Endothelial cell of umbilical vein (primary cell): ENCODE data around the gene FBL. TPM values are rescaled to one million over a fixed set of nuclear protein-coding genes. Genes with fewer than 3 reads are reported as not detected.

ENCODE experiments used
- BruUV-seq: library from RNA; stranded (reverse); fragments of 400-500 nt; replicated peaks from 2 replicates; lab custom pipeline; 2021; lab: Mats Ljungman, UMichigan
- CTCF ChIA-PET: fragments of 300-600, 350-600 bp; sonication (Branson Sonifier 250); formaldehyde crosslinking; loops from one replicate; lab custom pipeline; 2021; ENCODE audit warnings: antibody characterized with exemption, inconsistent platforms; lab: Charles Lee
- POLR2A ChIA-PET: fragments of 300-600, 350-600 bp; sonication (Branson Sonifier 250); formaldehyde crosslinking; loops from one replicate; lab custom pipeline; 2021; ENCODE audit warnings: antibody characterized with exemption, inconsistent platforms; lab: Charles Lee
- DNase-seq: peaks from one replicate; pipeline ENCODE4 v3.0.0-alpha.2; 2011; ENCODE audit warnings: low read depth, low spot score
- FAIRE-seq: peaks from 2 replicates; lab custom pipeline; 2011; peaks lifted over from hg19 to GRCh38; lab: Jason Lieb, UNC
- H2AFZ ChIP-seq: 2 replicates; pipeline ENCODE4 v1.6.0; 2012; ENCODE audit warnings: low read depth, low read length, control low read depth, inconsistent platforms
- H3K27ac ChIP-seq: 2 replicates; pipeline ENCODE4 v1.5.1; 2011; ENCODE audit warnings: low read depth, mild to moderate bottlenecking, control low read depth, low read length, moderate library complexity; ENCODE audit not compliant: insufficient read depth
- H3K27me3 ChIP-seq, 2 experiments: 2 replicates each; pipeline versions ENCODE4 v1.6.0 to v1.6.1; 2011; ENCODE audit warnings: low read length in 2 of 2, mixed read lengths in 1 of 2; ENCODE audit not compliant: control insufficient read depth in 2 of 2, insufficient read depth in 2 of 2
- H3K36me3 ChIP-seq, 2 experiments: 2 replicates in 1 of 2; 3 replicates in 1 of 2; pipeline ENCODE4 v1.5.1; 2011; ENCODE audit warnings: low read length in 2 of 2, mild to moderate bottlenecking in 1 of 2, moderate library complexity in 1 of 2; ENCODE audit not compliant: control insufficient read depth in 2 of 2, insufficient read depth in 2 of 2; ENCODE audit errors: extremely low read depth in 1 of 2
- H3K4me1 ChIP-seq: 3 replicates; pipeline ENCODE4 v1.5.1; 2011; ENCODE audit warnings: mild to moderate bottlenecking, low read length; ENCODE audit not compliant: control insufficient read depth, insufficient read depth; ENCODE audit errors: extremely low read depth
- H3K4me2 ChIP-seq: 2 replicates; pipeline ENCODE4 v1.6.1; 2011; ENCODE audit warnings: low read length, control low read depth, mixed read lengths; ENCODE audit not compliant: insufficient read depth
- H3K4me3 ChIP-seq, 3 experiments: fragments of 200-600 bp in 1 of 3; sonication (generic), shearing (Covaris generic) in 1 of 3; replicated peaks in 1 of 3; 2 replicates each; pipeline ENCODE4 v1.5.1; 2011 to 2016; ENCODE audit warnings: control low read depth in 3 of 3, low read length in 3 of 3, mild to moderate bottlenecking in 2 of 3, inconsistent platforms in 1 of 3, low read depth in 1 of 3, moderate library complexity in 1 of 3; ENCODE audit not compliant: insufficient read depth in 1 of 3
- H3K79me2 ChIP-seq: 2 replicates; pipeline ENCODE4 v1.6.0; 2012; ENCODE audit warnings: low read length, inconsistent platforms; ENCODE audit not compliant: control insufficient read depth, insufficient read depth
- H3K9ac ChIP-seq: replicated peaks from 2 replicates; pipeline ENCODE3; 2011; ENCODE audit warnings: low read length, control low read depth; ENCODE audit not compliant: insufficient read depth; ENCODE audit errors: extremely low read depth
- H3K9me1 ChIP-seq: replicated peaks from 3 replicates; pipeline ENCODE4 v1.6.0; 2011; ENCODE audit warnings: mild to moderate bottlenecking, low read length; ENCODE audit not compliant: control insufficient read depth, insufficient read depth; ENCODE audit errors: extremely low read depth
- H3K9me3 ChIP-seq: replicated peaks from 2 replicates; pipeline ENCODE4 v1.5.1; 2012; ENCODE audit warnings: low read length, inconsistent platforms; ENCODE audit not compliant: control insufficient read depth, insufficient read depth
- H4K20me1 ChIP-seq: replicated peaks from 2 replicates; pipeline ENCODE3; 2011; ENCODE audit warnings: mild to moderate bottlenecking, low read length; ENCODE audit not compliant: control insufficient read depth, insufficient read depth; ENCODE audit errors: extremely low read depth
- EZH2 ChIP-seq: IDR thresholded peaks from 2 replicates; pipeline ENCODE4 v1.6.1; 2012; ENCODE audit warnings: borderline replicate concordance, low read depth, mild to moderate bottlenecking, moderate library complexity, low read length, inconsistent platforms; ENCODE audit not compliant: severe bottlenecking
- FOS ChIP-seq: IDR thresholded peaks from 2 replicates; pipeline ENCODE4 v1.6.1; 2011; ENCODE audit warnings: mild to moderate bottlenecking, low read length, moderate library complexity, borderline replicate concordance; ENCODE audit not compliant: insufficient read depth
- GATA2 ChIP-seq: IDR thresholded peaks from 2 replicates; pipeline ENCODE4 v1.7.0; 2011; ENCODE audit warnings: low read depth, mild to moderate bottlenecking, moderate library complexity, mixed read lengths, low read length; ENCODE audit not compliant: insufficient read length, insufficient read depth
- JUN ChIP-seq: IDR thresholded peaks from 2 replicates; pipeline ENCODE4 v1.6.1; 2011; ENCODE audit warnings: borderline replicate concordance, low read depth; ENCODE audit not compliant: insufficient read length, insufficient read depth
- MYC ChIP-seq: IDR thresholded peaks from one replicate; pipeline ENCODE4 v1.6.1; 2011; ENCODE audit warnings: mild to moderate bottlenecking, low read depth, low read length
- POLR2A ChIP-seq: IDR thresholded peaks from 2 replicates; pipeline ENCODE4 v1.6.1; 2012; ENCODE audit warnings: low read depth, mild to moderate bottlenecking, control low read depth, low read length
- POLR2AphosphoS5 ChIP-seq: IDR thresholded peaks from 2 replicates; pipeline ENCODE4 v1.6.1; 2012; ENCODE audit warnings: low read depth, mild to moderate bottlenecking, control low read depth, low read length, moderate library complexity; ENCODE audit not compliant: insufficient read depth
- dilution Hi-C: fragments of 300-500 bp; cut with MboI; formaldehyde crosslinking; loops from one replicate; pipeline ENCODE4 v1.15.0; 2019; ENCODE audit warnings: low sequenced_read_pairs; ENCODE audit not compliant: extremely low pct_ligation_motif_present
- intact Hi-C: fragments of 100-400 bp; cut with micrococcal nuclease; formaldehyde crosslinking; loops from one replicate; pipeline ENCODE4 v1.10.0; 2022
- polyA plus RNA-seq, 4 experiments: library from polyadenylated mRNA; depleted of rRNA in 3 of 4; stranded (reverse) in 3 of 4; unstranded in 1 of 4; fragments of >200 nt; gene quantifications; 2 replicates each; pipeline versions ENCODE4 v1.2.1 to v1.2.3, GENCODE V29; 2011 to 2012; ENCODE audit warnings: missing spikeins in 1 of 4
- total RNA-seq: library from RNA; stranded (reverse); gene quantifications from 2 replicates; pipeline ENCODE4 v1.2.3, GENCODE V29; 2021
- TF ChIP-seq, protein P1 (sequence below), 2 donors: IDR thresholded peaks; 1 replicate in 1 of 2; 2 replicates in 1 of 2; pipeline ENCODE4 v1.5.1; 2011; ENCODE audit warnings: low read length in 2 of 2, mild to moderate bottlenecking in 2 of 2, moderate library complexity in 2 of 2, control low read depth in 1 of 2, inconsistent platforms in 1 of 2, low read depth in 1 of 2; ENCODE audit not compliant: insufficient read depth in 1 of 2; ENCODE audit errors: extremely low read depth in 1 of 2
- TF ChIP-seq, protein P2 (sequence below): IDR thresholded peaks from 2 replicates; pipeline ENCODE4 v1.6.1; 2011; ENCODE audit not compliant: insufficient read depth, insufficient read length

Gene FBL
- total and polyA plus RNA-seq, 2 donors (not counting 3 experiments of a cell fraction or from before 2014, with no cell fraction given): 271 to 473 TPM

DNA sequence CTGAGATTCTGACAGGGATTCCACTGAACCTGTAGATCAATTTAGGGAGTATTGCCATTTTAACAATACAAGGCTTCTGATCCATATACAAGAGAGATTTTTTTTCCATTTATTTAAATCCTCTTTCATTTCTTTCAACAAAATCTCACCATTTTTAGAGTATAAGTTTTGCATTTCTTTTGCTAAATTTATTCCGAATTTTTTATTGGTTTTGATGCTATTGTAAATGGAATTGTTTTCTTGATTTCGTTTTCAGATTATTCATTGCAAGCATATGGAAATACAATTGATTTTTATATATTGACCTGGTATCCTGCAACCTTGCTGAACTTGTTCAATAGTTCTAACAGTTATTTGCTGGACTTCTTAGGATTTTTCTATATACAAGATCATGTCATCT, 49.1 kb downstream of the FBL start:
- H3K27ac ChIP-seq: no peak overlapping the region
- no peaks in the 10 kb centered on the region for H3K4me1 ChIP-seq
- no peak overlapping the region for H2AFZ ChIP-seq
- intact Hi-C loops: no loop called here
- no peaks in the 10 kb centered on the region for H3K79me2 ChIP-seq
- no peaks in the 10 kb centered on the region for H3K9me1 ChIP-seq
- H3K36me3 ChIP-seq: no peaks in the 10 kb centered on the region
- H3K27me3 ChIP-seq: peaks cover 3 to 13% of the 10 kb centered on the region in 2 experiments
- DNase-seq: no peak
- no TSS peak for BruUV-seq
- no peaks in the 10 kb centered on the region for H4K20me1 ChIP-seq
- FAIRE-seq: no peak
- ChIA-PET CTCF (interaction anchor here (2.0 kb wide), 1 partner anchor 46 kb away, joined by 7 read pairs; no protein-coding TSS in a partner anchor), POLR2A (no interaction called here)
- H3K4me2 ChIP-seq: no peak overlapping the region
- H3K9ac ChIP-seq: no peak overlapping the region
- no peaks in the 10 kb centered on the region for H3K9me3 ChIP-seq
- dilution Hi-C loops: no loop called here
- H3K4me3 ChIP-seq: no peak overlapping the region
- TF ChIP-seq POLR2A (no peak), EZH2 (no peak), JUN (no peak)

DNA sequence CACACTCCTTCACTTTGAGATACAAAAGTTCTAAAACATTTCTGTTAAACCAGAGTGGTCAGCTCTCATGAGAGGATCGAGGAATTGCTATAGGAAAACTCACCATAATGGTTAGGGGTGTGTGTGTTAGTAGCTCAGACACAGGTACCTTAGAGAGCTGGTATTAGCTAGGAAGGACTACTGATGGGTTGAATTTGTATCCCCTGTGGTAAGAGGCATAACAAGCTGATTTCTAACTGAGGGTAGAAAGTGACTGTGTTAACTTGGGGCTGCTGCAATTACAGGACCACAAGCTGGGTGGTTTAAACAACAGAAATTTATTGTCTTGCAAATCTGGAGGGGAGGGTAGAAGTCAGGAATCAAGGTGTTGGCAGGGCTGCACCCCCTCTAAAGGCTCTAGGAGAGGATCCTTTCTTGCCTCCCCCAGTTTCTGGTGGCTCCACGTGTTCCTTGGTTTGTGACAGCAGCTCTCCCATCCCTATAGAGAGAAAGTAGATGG, 50.1 kb downstream of the FBL start:
- no TSS peak for BruUV-seq
- DNase-seq (no peak), FAIRE-seq (no peak)
- Histone ChIP-seq H3K4me1 (no peaks in the 10 kb centered on the region), H3K9me3 (no peaks in the 10 kb centered on the region), H3K36me3 (no peaks in the 10 kb centered on the region), H3K27ac (no peak overlapping the region), H2AFZ (no peak overlapping the region), H3K9me1 (no peaks in the 10 kb centered on the region), H3K27me3 (peaks cover 3 to 13% of the 10 kb centered on the region in 2 experiments), H3K4me3 (no peak overlapping the region), H4K20me1 (no peaks in the 10 kb centered on the region), H3K79me2 (no peaks in the 10 kb centered on the region), H3K9ac (no peak overlapping the region), H3K4me2 (no peak overlapping the region)
- dilution Hi-C loops (no loop called here), intact Hi-C loops (no loop called here)
- ChIA-PET POLR2A (interaction anchor here (0.9 kb wide), 1 partner anchor 174 kb away, joined by 3 read pairs; no protein-coding TSS in a partner anchor), CTCF (interaction anchor here (0.7 to 2.0 kb wide), 4 partner anchors 9 to 174 kb away, joined by 3 to 7 read pairs (median 4); partner anchors contain the start of gene PSMC4)
- TF ChIP-seq POLR2AphosphoS5 (no peak), FOS (no peak), JUN (no peak), POLR2A (no peak), EZH2 (no peak), MYC (no peak), GATA2 (no peak)
- TF ChIP-seq, protein P1, sequence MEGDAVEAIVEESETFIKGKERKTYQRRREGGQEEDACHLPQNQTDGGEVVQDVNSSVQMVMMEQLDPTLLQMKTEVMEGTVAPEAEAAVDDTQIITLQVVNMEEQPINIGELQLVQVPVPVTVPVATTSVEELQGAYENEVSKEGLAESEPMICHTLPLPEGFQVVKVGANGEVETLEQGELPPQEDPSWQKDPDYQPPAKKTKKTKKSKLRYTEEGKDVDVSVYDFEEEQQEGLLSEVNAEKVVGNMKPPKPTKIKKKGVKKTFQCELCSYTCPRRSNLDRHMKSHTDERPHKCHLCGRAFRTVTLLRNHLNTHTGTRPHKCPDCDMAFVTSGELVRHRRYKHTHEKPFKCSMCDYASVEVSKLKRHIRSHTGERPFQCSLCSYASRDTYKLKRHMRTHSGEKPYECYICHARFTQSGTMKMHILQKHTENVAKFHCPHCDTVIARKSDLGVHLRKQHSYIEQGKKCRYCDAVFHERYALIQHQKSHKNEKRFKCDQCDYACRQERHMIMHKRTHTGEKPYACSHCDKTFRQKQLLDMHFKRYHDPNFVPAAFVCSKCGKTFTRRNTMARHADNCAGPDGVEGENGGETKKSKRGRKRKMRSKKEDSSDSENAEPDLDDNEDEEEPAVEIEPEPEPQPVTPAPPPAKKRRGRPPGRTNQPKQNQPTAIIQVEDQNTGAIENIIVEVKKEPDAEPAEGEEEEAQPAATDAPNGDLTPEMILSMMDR (IDR thresholded peaks at IDR 0.05; ENCODE audit: extremely low read depth in 1 of 2, insufficient read depth in 1 of 2, low read depth in 1 of 2, low read length in 2 of 2): no peak
- TF ChIP-seq, protein P2, sequence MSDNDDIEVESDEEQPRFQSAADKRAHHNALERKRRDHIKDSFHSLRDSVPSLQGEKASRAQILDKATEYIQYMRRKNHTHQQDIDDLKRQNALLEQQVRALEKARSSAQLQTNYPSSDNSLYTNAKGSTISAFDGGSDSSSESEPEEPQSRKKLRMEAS: no peak
